SU-DHL-6 (cell line): ENCODE data around the gene SMIM11.

Source experiments
- H2AFZ ChIP-seq: fragments of 200-600 bp; sonication (generic); 2 replicates; pipeline ENCODE4 v1.6.1; 2014; ENCODE audit warnings: low read depth, mild to moderate bottlenecking, moderate library complexity, mixed read lengths, antibody characterized with exemption, low read length; ENCODE audit not compliant: severe bottlenecking
- H3F3A ChIP-seq: fragments of 200-600 bp; shearing (Covaris generic); 2 replicates; pipeline ENCODE4 v1.6.0; 2016; ENCODE audit warnings: antibody characterized with exemption, mild to moderate bottlenecking; ENCODE audit not compliant: insufficient read depth
- H3K27ac ChIP-seq: fragments of 200-600 bp; sonication (generic); 2 replicates; pipeline ENCODE4 v1.5.1; 2016; ENCODE audit warnings: low read depth, mild to moderate bottlenecking, low read length, moderate library complexity, mixed read lengths
- H3K27me3 ChIP-seq: fragments of 200-600 bp; sonication (generic), shearing (Covaris generic); 2 replicates; pipeline ENCODE4 v1.6.0; 2014; ENCODE audit warnings: mild to moderate bottlenecking, low read length
- H3K36me3 ChIP-seq: fragments of 200-600 bp; sonication (generic); 2 replicates; pipeline ENCODE4 v1.6.1; 2014; ENCODE audit warnings: mild to moderate bottlenecking, low read length, mixed read lengths
- H3K4me2 ChIP-seq: fragments of 300-600, 200-600 bp; shearing (Covaris generic), sonication (generic); 2 replicates; pipeline ENCODE4 v1.6.0; 2014; ENCODE audit warnings: low read length, low read depth, mild to moderate bottlenecking; ENCODE audit not compliant: poor library complexity, severe bottlenecking
- H3K4me3 ChIP-seq: fragments of 200-600 bp; sonication (generic); 2 replicates; pipeline ENCODE4 v1.5.1; 2014; ENCODE audit warnings: antibody characterized with exemption, low read length, mild to moderate bottlenecking, mixed read lengths; ENCODE audit not compliant: insufficient read depth, poor library complexity, severe bottlenecking
- H3K79me2 ChIP-seq: fragments of 200-600 bp; sonication (generic); 2 replicates; pipeline ENCODE4 v1.6.1; 2014; ENCODE audit warnings: mild to moderate bottlenecking, low read length, moderate library complexity; ENCODE audit not compliant: insufficient read depth
- H3K9ac ChIP-seq: fragments of 200-600 bp; sonication (generic); 2 replicates; pipeline ENCODE4 v1.7.0; 2014; ENCODE audit warnings: mild to moderate bottlenecking, low read length
- H3K9me2 ChIP-seq: fragments of 200-600 bp; sonication (generic); replicated peaks from 2 replicates; pipeline ENCODE4 v1.6.1; 2014; ENCODE audit warnings: low read length; ENCODE audit not compliant: insufficient read depth
- H3K9me3 ChIP-seq: fragments of 200-600 bp; sonication (generic); 2 replicates; pipeline ENCODE4 v1.6.1; 2014; ENCODE audit warnings: low read length, mixed read lengths; ENCODE audit not compliant: insufficient read depth
- H4K20me1 ChIP-seq: fragments of 200-600 bp; sonication (generic); 2 replicates; pipeline ENCODE4 v1.6.1; 2014; ENCODE audit warnings: low read depth, mild to moderate bottlenecking, antibody characterized with exemption, low read length, moderate library complexity, mixed read lengths
- CTCF ChIP-seq: fragments of 200-600 bp; sonication (generic); IDR thresholded peaks from one replicate; pipeline ENCODE4 v1.5.1; 2017; ENCODE audit warnings: antibody characterized with exemption, mild to moderate bottlenecking, low read length, moderate library complexity; ENCODE audit not compliant: insufficient read depth, poor library complexity, severe bottlenecking
- EZH2phosphoT487 ChIP-seq: fragments of 200-600 bp; sonication (generic), shearing (Covaris generic); conservative IDR thresholded peaks from 2 replicates; pipeline ENCODE4 v1.6.1; 2018; ENCODE audit warnings: mild to moderate bottlenecking, antibody characterized with exemption, low read length, moderate library complexity, mixed read lengths

The SMIM11 gene

GRCh38 chr21:34362670-34363069 is 12.6 kb upstream of the SMIM11 start:
- no peaks in the 10 kb centered on the region for H3K36me3 ChIP-seq
- no peak for TF ChIP-seq CTCF
- H3K9ac ChIP-seq: no peak overlapping the region
- no peaks in the 10 kb centered on the region for H3K9me3 ChIP-seq
- H3K4me2 ChIP-seq: no peak overlapping the region
- H3K27ac ChIP-seq: no peak overlapping the region
- H4K20me1 ChIP-seq: no peaks in the 10 kb centered on the region
- no peak overlapping the region for H3K4me3 ChIP-seq
- no peaks in the 10 kb centered on the region for H3K27me3 ChIP-seq
- H3F3A ChIP-seq: no peaks in the 10 kb centered on the region
- no peaks in the 10 kb centered on the region for H3K9me2 ChIP-seq
- H3K79me2 ChIP-seq: no peaks in the 10 kb centered on the region
- no peak overlapping the region for H2AFZ ChIP-seq

DNA sequence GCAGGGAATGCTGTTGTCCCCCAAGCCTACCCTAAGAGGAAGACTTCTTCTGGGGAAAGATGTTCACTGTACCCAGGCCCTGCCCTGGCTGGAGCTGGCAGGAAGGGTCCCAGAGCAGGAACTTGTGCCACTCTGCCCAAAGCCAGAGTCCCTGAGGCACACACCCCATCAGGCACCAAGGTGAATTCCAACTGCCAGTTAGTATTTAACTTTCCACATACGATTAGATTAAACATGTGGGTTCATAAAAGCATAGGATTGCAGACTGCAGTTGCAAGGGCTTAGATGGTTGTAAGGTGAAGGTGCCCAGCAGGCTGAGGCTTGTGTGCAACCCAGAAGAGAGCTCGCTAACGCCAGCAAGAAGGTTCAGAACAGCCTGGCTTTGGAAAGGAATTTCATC is 11.6 kb upstream of the SMIM11 start, which contains the start of gene KCNE2:
KCNE2 (plus strand) TSS at position 274 of the 400 bp plus-strand sequence. CDS start 6,473 bp downstream, outside the sequence.
- H3K4me2 ChIP-seq: no peak within 1 kb of the TSS

GRCh38 chr21:34364921-34365320 is 10.4 kb upstream of the SMIM11 start:
- no peaks in the 10 kb centered on the region for H3K9me3 ChIP-seq
- no peaks in the 10 kb centered on the region for H4K20me1 ChIP-seq
- no peaks in the 10 kb centered on the region for H3F3A ChIP-seq
- no peak overlapping the region for H3K4me3 ChIP-seq
- H3K79me2 ChIP-seq: no peaks in the 10 kb centered on the region
- no peak overlapping the region for H3K9ac ChIP-seq
- TF ChIP-seq CTCF (no peak), EZH2phosphoT487 (no peak)
- no peak overlapping the region for H3K4me2 ChIP-seq
- no peaks in the 10 kb centered on the region for H3K27me3 ChIP-seq
- H2AFZ ChIP-seq: no peak overlapping the region
- H3K27ac ChIP-seq: no peak overlapping the region
- H3K9me2 ChIP-seq: no peaks in the 10 kb centered on the region
- no peaks in the 10 kb centered on the region for H3K36me3 ChIP-seq

More for the DNA sequence above, 11.6 kb upstream of the SMIM11 start, which contains the start of gene KCNE2:
- TF ChIP-seq EZH2phosphoT487 (no peak), CTCF (no peak)
- Histone ChIP-seq H3K4me3 (no peak within 1 kb of the TSS), H3K27ac (no peak within 1 kb of the TSS), H3K79me2 (no peaks in the 10 kb centered on the region), H4K20me1 (no peaks in the 10 kb centered on the region), H3K36me3 (no peaks in the 10 kb centered on the region), H3K9me3 (no peaks in the 10 kb centered on the region), H3K27me3 (no peaks in the 10 kb centered on the region), H2AFZ (no peak within 1 kb of the TSS), H3F3A (no peaks in the 10 kb centered on the region), H3K9me2 (no peaks in the 10 kb centered on the region), H3K9ac (no peak within 1 kb of the TSS)

- no peaks in the 10 kb centered on the region for H3F3A ChIP-seq
- H3K79me2 ChIP-seq: no peaks in the 10 kb centered on the region
- H4K20me1 ChIP-seq: no peaks in the 10 kb centered on the region
- no peaks in the 10 kb centered on the region for H3K9me3 ChIP-seq
- H2AFZ ChIP-seq: no peak overlapping the region
- H3K27me3 ChIP-seq: no peaks in the 10 kb centered on the region
- no peak overlapping the region for H3K27ac ChIP-seq
- TF ChIP-seq EZH2phosphoT487 (no peak), CTCF (no peak)
- no peaks in the 10 kb centered on the region for H3K36me3 ChIP-seq
- no peak overlapping the region for H3K9ac ChIP-seq
- no peak overlapping the region for H3K4me2 ChIP-seq
- no peaks in the 10 kb centered on the region for H3K9me2 ChIP-seq
- H3K4me3 ChIP-seq: no peak overlapping the region
These were observed 9.5 kb upstream of the SMIM11 start for GRCh38 chr21:34365809-34366208.
